WTC11 (cell line): ENCODE results near the gene ISCA2. TPM values are rescaled to one million over a fixed set of nuclear protein-coding genes. Genes with fewer than 3 reads are reported as not detected.

Experiments used
- ATAC-seq: fragments of 200-7000 bp; cut with Tn5 transposase; 2 replicates; pipeline ENCODE4 v1.10.0; 2021; ENCODE audit warnings: mild to moderate bottlenecking, moderate library complexity
- CTCF ChIA-PET: fragments of 300-600 bp; sonication (Branson Sonifier 250); formaldehyde crosslinking; loops from one replicate; lab custom pipeline; 2021; ENCODE audit warnings: antibody characterized with exemption; lab: Charles Lee
- POLR2A ChIA-PET: fragments of 350-600 bp; sonication (Branson Sonifier 250); formaldehyde crosslinking; loops from one replicate; lab custom pipeline; 2021; ENCODE audit warnings: antibody characterized with exemption; lab: Charles Lee
- DNase-seq: peaks from one replicate; pipeline ENCODE4 v3.0.0; 2021; ENCODE audit warnings: low spot score
- H3K27ac Mint-ChIP-seq: 2 replicates; pipeline ENCODE4 v1.8.0; 2021; ENCODE audit warnings: mixed read lengths
- H3K27me3 Mint-ChIP-seq: 2 replicates; pipeline ENCODE4 v1.8.0; 2021; ENCODE audit warnings: low read depth, mild to moderate bottlenecking, moderate library complexity, mixed read lengths
- H3K36me3 Mint-ChIP-seq: 2 replicates; pipeline ENCODE4 v1.8.0; 2021; ENCODE audit warnings: mixed read lengths
- H3K4me1 Mint-ChIP-seq: 2 replicates; pipeline ENCODE4 v1.8.0; 2022; ENCODE audit warnings: mixed read lengths
- H3K4me3 Mint-ChIP-seq: 2 replicates; pipeline ENCODE4 v1.8.0; 2021; ENCODE audit warnings: mild to moderate bottlenecking, moderate library complexity, mixed read lengths
- H3K9me3 Mint-ChIP-seq: 2 replicates; pipeline ENCODE4 v1.8.0; 2021; ENCODE audit warnings: mixed read lengths
- AR ChIP-seq: fragments of 250-450 bp; sonication (Bioruptor Pico); IDR thresholded peaks from 2 replicates; pipeline ENCODE4 v1.9.0; 2021; ENCODE audit warnings: mild to moderate bottlenecking
- CDX4 ChIP-seq: fragments of 250-450 bp; sonication (Bioruptor Pico); IDR thresholded peaks from 2 replicates; pipeline ENCODE4 v1.9.0; 2021; ENCODE audit warnings: moderate library complexity, mild to moderate bottlenecking, inconsistent platforms, borderline replicate concordance
- E2F5 ChIP-seq: sonication (generic); formaldehyde crosslinking; IDR thresholded peaks from 2 replicates; pipeline ENCODE4 v1.8.1; 2022; ENCODE audit warnings: mild to moderate bottlenecking, moderate library complexity, missing genetic modification reagents
- EMX1 ChIP-seq: fragments of 250-450 bp; sonication (Bioruptor Pico); IDR thresholded peaks from 2 replicates; pipeline ENCODE4 v1.8.0; 2021; ENCODE audit warnings: mild to moderate bottlenecking
- ESRRA ChIP-seq: sonication (generic); formaldehyde crosslinking; IDR thresholded peaks from 2 replicates; pipeline ENCODE4 v1.8.1; 2022; ENCODE audit warnings: mild to moderate bottlenecking, missing genetic modification reagents, borderline replicate concordance
- FOXP1 ChIP-seq: sonication (generic); formaldehyde crosslinking; IDR thresholded peaks from 2 replicates; pipeline ENCODE4 v1.8.0; 2022; ENCODE audit warnings: missing genetic modification reagents, mild to moderate bottlenecking, moderate library complexity, borderline replicate concordance
- GTF2I ChIP-seq: fragments of 250-450 bp; sonication (Bioruptor Pico); conservative IDR thresholded peaks from 2 replicates; pipeline ENCODE4 v1.4.0; 2021; ENCODE audit warnings: mild to moderate bottlenecking
- OVOL2 ChIP-seq: fragments of 250-450 bp; sonication (Bioruptor Pico); IDR thresholded peaks from 2 replicates; pipeline ENCODE4 v1.9.0; 2021; ENCODE audit warnings: mild to moderate bottlenecking, borderline replicate concordance
- SP1 ChIP-seq: sonication (generic); formaldehyde crosslinking; conservative IDR thresholded peaks from 2 replicates; pipeline ENCODE4 v1.8.1; 2022; ENCODE audit warnings: missing genetic modification reagents
- ZNF263 ChIP-seq: sonication (generic); formaldehyde crosslinking; IDR thresholded peaks from 2 replicates; pipeline ENCODE4 v1.8.1; 2022; ENCODE audit warnings: low read depth, mild to moderate bottlenecking, moderate library complexity, missing genetic modification reagents
- ZNF396 ChIP-seq: fragments of 250-450 bp; sonication (Bioruptor Pico); IDR thresholded peaks from 2 replicates; pipeline ENCODE4 v1.8.0; 2021; ENCODE audit warnings: mild to moderate bottlenecking, moderate library complexity, borderline replicate concordance
- ZNF671 ChIP-seq: fragments of 250-450 bp; sonication (Bioruptor Pico); IDR thresholded peaks from 2 replicates; pipeline ENCODE4 v1.8.0; 2021; ENCODE audit warnings: mild to moderate bottlenecking
- total RNA-seq: library from RNA; stranded (reverse); gene quantifications from 3 replicates; pipeline ENCODE4 v1.2.3, GENCODE V29; 2021
- TF ChIP-seq, protein P1 (sequence below): fragments of 250-450 bp; sonication (Bioruptor Pico); IDR thresholded peaks from 2 replicates; pipeline ENCODE4 v1.9.0; 2021; ENCODE audit warnings: mild to moderate bottlenecking, borderline replicate concordance
- TF ChIP-seq, protein P2 (sequence below): sonication (generic); formaldehyde crosslinking; IDR thresholded peaks from 2 replicates; pipeline ENCODE4 v1.8.0; 2022; ENCODE audit warnings: mild to moderate bottlenecking, missing genetic modification reagents

Gene ISCA2
- total RNA-seq, 1 experiment from 2014 or later: 50.1 TPM

- TF ChIP-seq SP1 (CRISPR knock-in tag): no peak
- TF ChIP-seq ZNF263 (CRISPR knock-in tag): no peak
- TF ChIP-seq EMX1 (CRISPR knock-in tag): no peak
- TF ChIP-seq GTF2I: no peak
- no peak for TF ChIP-seq CDX4 (CRISPR knock-in tag)
- TF ChIP-seq E2F5 (CRISPR knock-in tag): no peak
- no peak for TF ChIP-seq OVOL2 (CRISPR knock-in tag)
- TF ChIP-seq ZNF671 (CRISPR knock-in tag): no peak
- TF ChIP-seq, protein P1, sequence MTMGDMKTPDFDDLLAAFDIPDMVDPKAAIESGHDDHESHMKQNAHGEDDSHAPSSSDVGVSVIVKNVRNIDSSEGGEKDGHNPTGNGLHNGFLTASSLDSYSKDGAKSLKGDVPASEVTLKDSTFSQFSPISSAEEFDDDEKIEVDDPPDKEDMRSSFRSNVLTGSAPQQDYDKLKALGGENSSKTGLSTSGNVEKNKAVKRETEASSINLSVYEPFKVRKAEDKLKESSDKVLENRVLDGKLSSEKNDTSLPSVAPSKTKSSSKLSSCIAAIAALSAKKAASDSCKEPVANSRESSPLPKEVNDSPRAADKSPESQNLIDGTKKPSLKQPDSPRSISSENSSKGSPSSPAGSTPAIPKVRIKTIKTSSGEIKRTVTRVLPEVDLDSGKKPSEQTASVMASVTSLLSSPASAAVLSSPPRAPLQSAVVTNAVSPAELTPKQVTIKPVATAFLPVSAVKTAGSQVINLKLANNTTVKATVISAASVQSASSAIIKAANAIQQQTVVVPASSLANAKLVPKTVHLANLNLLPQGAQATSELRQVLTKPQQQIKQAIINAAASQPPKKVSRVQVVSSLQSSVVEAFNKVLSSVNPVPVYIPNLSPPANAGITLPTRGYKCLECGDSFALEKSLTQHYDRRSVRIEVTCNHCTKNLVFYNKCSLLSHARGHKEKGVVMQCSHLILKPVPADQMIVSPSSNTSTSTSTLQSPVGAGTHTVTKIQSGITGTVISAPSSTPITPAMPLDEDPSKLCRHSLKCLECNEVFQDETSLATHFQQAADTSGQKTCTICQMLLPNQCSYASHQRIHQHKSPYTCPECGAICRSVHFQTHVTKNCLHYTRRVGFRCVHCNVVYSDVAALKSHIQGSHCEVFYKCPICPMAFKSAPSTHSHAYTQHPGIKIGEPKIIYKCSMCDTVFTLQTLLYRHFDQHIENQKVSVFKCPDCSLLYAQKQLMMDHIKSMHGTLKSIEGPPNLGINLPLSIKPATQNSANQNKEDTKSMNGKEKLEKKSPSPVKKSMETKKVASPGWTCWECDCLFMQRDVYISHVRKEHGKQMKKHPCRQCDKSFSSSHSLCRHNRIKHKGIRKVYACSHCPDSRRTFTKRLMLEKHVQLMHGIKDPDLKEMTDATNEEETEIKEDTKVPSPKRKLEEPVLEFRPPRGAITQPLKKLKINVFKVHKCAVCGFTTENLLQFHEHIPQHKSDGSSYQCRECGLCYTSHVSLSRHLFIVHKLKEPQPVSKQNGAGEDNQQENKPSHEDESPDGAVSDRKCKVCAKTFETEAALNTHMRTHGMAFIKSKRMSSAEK: no peak
- TF ChIP-seq ZNF396 (CRISPR knock-in tag): no peak
- TF ChIP-seq ESRRA (CRISPR knock-in tag): no peak
- TF ChIP-seq AR (CRISPR knock-in tag): no peak
- TF ChIP-seq, protein P2, sequence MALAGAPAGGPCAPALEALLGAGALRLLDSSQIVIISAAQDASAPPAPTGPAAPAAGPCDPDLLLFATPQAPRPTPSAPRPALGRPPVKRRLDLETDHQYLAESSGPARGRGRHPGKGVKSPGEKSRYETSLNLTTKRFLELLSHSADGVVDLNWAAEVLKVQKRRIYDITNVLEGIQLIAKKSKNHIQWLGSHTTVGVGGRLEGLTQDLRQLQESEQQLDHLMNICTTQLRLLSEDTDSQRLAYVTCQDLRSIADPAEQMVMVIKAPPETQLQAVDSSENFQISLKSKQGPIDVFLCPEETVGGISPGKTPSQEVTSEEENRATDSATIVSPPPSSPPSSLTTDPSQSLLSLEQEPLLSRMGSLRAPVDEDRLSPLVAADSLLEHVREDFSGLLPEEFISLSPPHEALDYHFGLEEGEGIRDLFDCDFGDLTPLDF: no peak
- no peak for TF ChIP-seq FOXP1 (CRISPR knock-in tag)
- no peak for ATAC-seq
- H3K9me3 Mint-ChIP-seq: no peaks in the 10 kb centered on the region
- no peak for DNase-seq
- H3K27me3 Mint-ChIP-seq: no peaks in the 10 kb centered on the region
- CTCF ChIA-PET: interaction anchor here (1.1 to 1.2 kb wide), 2 partner anchors 75 to 181 kb away, joined by 3 to 4 read pairs; no protein-coding TSS in a partner anchor
- H3K27ac Mint-ChIP-seq: no peak overlapping the region
- H3K4me1 Mint-ChIP-seq: peaks cover 5% of the 10 kb centered on the region
- POLR2A ChIA-PET: interaction anchor here (0.6 kb wide), 1 partner anchor 113 kb away, joined by 4 read pairs; no protein-coding TSS in a partner anchor
- H3K36me3 Mint-ChIP-seq: peaks cover 21% of the 10 kb centered on the region
- no peak overlapping the region for H3K4me3 Mint-ChIP-seq
These were observed 17.9 kb upstream of the ISCA2 start for GRCh38 chr14:74475678-74476077.

- Mint-ChIP-seq H3K36me3 (peaks cover 25% of the 10 kb centered on the region), H3K27ac (no peak overlapping the region; the same call in 1 of the 2 replicates), H3K4me1 (peaks cover 5% of the 10 kb centered on the region), H3K9me3 (no peaks in the 10 kb centered on the region), H3K27me3 (no peaks in the 10 kb centered on the region), H3K4me3 (no peak overlapping the region)
- DNase-seq (no peak), ATAC-seq (no peak)
- ChIA-PET POLR2A (interaction anchor here (0.6 kb wide), 2 partner anchors 113 to 128 kb away, joined by 3 to 4 read pairs; no protein-coding TSS in a partner anchor), CTCF (interaction anchor here (1.1 to 1.2 kb wide), 2 partner anchors 76 to 182 kb away, joined by 3 to 4 read pairs; no protein-coding TSS in a partner anchor)
- TF ChIP-seq GTF2I (no peak), EMX1 (CRISPR knock-in tag) (no peak)
These were observed 17.5 kb upstream of the ISCA2 start for GRCh38 chr14:74476107-74476506.
